ENCODE measurements around the gene BDKRB2.
A peak's percentile ranks its signal among the peaks of the same experiment; 100 is the strongest.

Gene BDKRB2

GRCh38 chr14:96177766-96178375 lies 26.8 kb upstream of the BDKRB2 start:
- no peak for DNase-seq

- DNase-seq: no peak
Measured at GRCh38 chr14:96178461-96179321, 25.9 kb upstream of the BDKRB2 start.

GRCh38 chr14:96180043-96180874 lies 24.4 kb upstream of the BDKRB2 start:
- DNase-seq: no peak

GRCh38 chr14:96181186-96182056 lies 23.2 kb upstream of the BDKRB2 start:
- DNase-seq: no peak

GRCh38 chr14:96182546-96182945 lies 22.1 kb upstream of the BDKRB2 start:
- no peak for DNase-seq

GRCh38 chr14:96184737-96185136 lies 19.9 kb upstream of the BDKRB2 start:
- no peak for DNase-seq

- DNase-seq: no peak
Measured at GRCh38 chr14:96187216-96188031, 17.2 kb upstream of the BDKRB2 start.

GRCh38 chr14:96189281-96189711 lies 15.3 kb upstream of the BDKRB2 start:
- DNase-seq: no peak

GRCh38 chr14:96191353-96191752 lies 13.3 kb upstream of the BDKRB2 start:
- no peak for DNase-seq

GRCh38 chr14:96191841-96192462 lies 12.7 kb upstream of the BDKRB2 start:
- DNase-seq: no peak

- no peak for DNase-seq
Measured at GRCh38 chr14:96192975-96193805, 11.4 kb upstream of the BDKRB2 start.

GRCh38 chr14:96194262-96194656 lies 10.4 kb upstream of the BDKRB2 start:
- DNase-seq: no peak

GRCh38 chr14:96194657-96195431 lies 9.8 kb upstream of the BDKRB2 start:
- DNase-seq: peak; percentile 48

GRCh38 chr14:96195441-96196081 lies 9.1 kb upstream of the BDKRB2 start:
- no peak for DNase-seq

- no peak for DNase-seq
Measured at GRCh38 chr14:96197163-96197852, 7.3 kb upstream of the BDKRB2 start.

GRCh38 chr14:96197969-96198368 lies 6.7 kb upstream of the BDKRB2 start:
- DNase-seq: no peak

- no peak for DNase-seq
Measured at GRCh38 chr14:96198430-96199130, 6.1 kb upstream of the BDKRB2 start.

- DNase-seq: no peak
Measured at GRCh38 chr14:96201157-96201556, 3.5 kb upstream of the BDKRB2 start.
